Loucy (cell line): ENCODE data around the gene MOK.

Source experiments
- EZH2phosphoT487 ChIP-seq: fragments of 200-600 bp; IDR thresholded peaks from 2 replicates; pipeline ENCODE4 v1.6.1; 2018; ENCODE audit warnings: antibody characterized with exemption, mild to moderate bottlenecking, moderate library complexity, borderline replicate concordance
- TF ChIP-seq, protein P1 (sequence below): fragments of 200-600 bp; sonication (generic); conservative IDR thresholded peaks from 2 replicates; pipeline ENCODE4 v1.5.1; 2014; ENCODE audit warnings: mild to moderate bottlenecking, antibody characterized with exemption, low read length

DNA sequence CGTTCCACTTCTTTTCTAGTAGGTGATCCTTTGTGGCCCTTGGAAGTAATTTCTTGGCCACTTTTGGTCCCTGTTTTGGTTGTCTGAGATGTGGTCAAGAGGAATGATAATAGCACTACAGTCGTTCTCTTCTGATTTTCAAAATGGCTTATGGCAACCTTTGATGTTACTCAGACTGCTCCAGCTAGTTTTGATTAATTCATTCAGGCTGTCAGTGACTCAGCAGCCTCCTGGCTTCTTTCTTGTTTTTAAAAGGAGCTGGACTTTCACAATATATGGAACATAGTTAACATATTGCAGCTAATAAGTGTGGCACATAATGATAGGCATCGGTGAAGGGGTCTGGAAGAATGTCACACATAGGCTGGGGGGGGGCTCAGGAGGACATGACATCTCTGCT is 117.9 kb downstream of the MOK start:
- TF ChIP-seq, protein P1, sequence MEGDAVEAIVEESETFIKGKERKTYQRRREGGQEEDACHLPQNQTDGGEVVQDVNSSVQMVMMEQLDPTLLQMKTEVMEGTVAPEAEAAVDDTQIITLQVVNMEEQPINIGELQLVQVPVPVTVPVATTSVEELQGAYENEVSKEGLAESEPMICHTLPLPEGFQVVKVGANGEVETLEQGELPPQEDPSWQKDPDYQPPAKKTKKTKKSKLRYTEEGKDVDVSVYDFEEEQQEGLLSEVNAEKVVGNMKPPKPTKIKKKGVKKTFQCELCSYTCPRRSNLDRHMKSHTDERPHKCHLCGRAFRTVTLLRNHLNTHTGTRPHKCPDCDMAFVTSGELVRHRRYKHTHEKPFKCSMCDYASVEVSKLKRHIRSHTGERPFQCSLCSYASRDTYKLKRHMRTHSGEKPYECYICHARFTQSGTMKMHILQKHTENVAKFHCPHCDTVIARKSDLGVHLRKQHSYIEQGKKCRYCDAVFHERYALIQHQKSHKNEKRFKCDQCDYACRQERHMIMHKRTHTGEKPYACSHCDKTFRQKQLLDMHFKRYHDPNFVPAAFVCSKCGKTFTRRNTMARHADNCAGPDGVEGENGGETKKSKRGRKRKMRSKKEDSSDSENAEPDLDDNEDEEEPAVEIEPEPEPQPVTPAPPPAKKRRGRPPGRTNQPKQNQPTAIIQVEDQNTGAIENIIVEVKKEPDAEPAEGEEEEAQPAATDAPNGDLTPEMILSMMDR = no peak
- no peak for TF ChIP-seq EZH2phosphoT487
